HFF-Myc (cell line): ENCODE data around the gene CDH26.

Experiments
- DNase-seq: peaks from one replicate; pipeline ENCODE4 v3.0.0-alpha.2; 2011; ENCODE audit warnings: low read depth; ENCODE audit errors: extremely low read depth
- H3K4me3 ChIP-seq: replicated peaks from 2 replicates; pipeline ENCODE4 v1.5.1; 2011; ENCODE audit warnings: low read depth, mild to moderate bottlenecking, control low read depth, low read length
- TF ChIP-seq, protein P1 (sequence below): IDR thresholded peaks from 2 replicates; pipeline ENCODE4 v1.5.1; 2012; ENCODE audit warnings: mild to moderate bottlenecking, low read depth, low read length, control low read depth; ENCODE audit errors: missing control alignments

The CDH26 gene

DNA sequence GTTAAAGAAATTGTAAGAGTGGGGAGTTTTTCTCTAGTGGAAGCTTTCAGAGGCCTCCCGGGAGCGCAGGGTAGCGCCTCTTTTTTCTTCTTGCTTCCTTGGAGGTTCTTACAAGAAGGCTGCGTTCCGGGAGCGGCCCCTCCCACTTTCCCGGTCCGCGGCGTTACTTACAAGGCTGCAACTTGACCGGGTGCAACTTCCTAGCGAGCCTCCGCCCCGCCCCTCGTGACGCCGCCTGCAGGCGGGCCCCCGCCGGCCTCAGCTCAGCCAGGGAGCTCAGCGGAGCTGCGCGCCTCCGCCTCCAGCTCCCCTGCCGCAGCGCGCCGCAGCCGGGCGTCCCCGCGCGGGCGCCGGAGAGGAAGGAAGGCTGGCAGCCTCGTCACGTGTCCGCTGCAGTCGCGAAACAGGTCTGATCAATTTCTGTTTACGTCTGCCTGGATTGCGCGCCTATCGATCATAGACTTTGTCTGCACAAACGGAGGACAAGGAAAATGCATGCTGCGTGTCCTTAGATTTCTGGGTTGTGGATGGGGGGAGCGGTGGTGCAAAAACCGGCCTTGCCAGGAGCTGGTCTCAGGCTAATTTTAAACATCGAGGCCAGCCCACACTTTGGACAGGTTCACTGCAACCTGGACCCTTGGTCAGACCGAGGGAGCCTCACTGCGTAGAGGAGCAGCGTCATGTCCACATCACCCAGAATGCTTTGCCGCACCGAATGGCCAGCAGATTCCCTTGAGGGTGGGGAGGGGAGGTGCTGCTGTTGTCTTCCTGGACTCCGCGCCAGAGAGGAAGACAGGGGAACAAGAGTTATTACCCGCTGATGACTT lies 17.9 kb upstream of the CDH26 start, which contains the start of the genes FAM217B and PPP1R3D:
Gene FAM217B (plus strand): TSS at position 261 of the 827 bp plus-strand sequence. CDS start 3,555 bp downstream, outside the sequence.
Gene PPP1R3D (minus strand): TSS at position 177 of the 827 bp plus-strand sequence. CDS start 374 bp downstream, outside the sequence.
- peak within 1 kb of the TSS; percentile 82 for H3K4me3 ChIP-seq
- TF ChIP-seq, protein P1, sequence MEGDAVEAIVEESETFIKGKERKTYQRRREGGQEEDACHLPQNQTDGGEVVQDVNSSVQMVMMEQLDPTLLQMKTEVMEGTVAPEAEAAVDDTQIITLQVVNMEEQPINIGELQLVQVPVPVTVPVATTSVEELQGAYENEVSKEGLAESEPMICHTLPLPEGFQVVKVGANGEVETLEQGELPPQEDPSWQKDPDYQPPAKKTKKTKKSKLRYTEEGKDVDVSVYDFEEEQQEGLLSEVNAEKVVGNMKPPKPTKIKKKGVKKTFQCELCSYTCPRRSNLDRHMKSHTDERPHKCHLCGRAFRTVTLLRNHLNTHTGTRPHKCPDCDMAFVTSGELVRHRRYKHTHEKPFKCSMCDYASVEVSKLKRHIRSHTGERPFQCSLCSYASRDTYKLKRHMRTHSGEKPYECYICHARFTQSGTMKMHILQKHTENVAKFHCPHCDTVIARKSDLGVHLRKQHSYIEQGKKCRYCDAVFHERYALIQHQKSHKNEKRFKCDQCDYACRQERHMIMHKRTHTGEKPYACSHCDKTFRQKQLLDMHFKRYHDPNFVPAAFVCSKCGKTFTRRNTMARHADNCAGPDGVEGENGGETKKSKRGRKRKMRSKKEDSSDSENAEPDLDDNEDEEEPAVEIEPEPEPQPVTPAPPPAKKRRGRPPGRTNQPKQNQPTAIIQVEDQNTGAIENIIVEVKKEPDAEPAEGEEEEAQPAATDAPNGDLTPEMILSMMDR: no peak
- DNase-seq: peak; percentile 74

DNA sequence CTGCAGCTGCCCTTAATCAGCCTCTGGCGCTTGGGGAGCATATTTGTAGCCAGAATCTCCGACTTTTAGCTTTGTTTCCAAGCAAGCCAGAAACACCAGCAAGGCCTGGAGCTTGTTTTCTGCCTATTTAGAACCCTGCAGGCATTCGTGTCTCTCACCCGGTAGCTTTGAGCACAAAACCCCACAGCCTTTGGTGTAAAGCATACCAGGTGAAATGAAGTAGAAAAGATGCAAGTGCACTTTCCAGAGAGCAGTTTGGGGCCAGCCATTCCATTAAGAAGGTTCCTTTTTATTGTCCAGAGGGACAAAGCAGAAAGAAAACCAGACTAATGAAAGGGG lies 17.3 kb upstream of the CDH26 start:
- DNase-seq: no peak
- peak overlapping the region; percentile 82 for H3K4me3 ChIP-seq
- TF ChIP-seq, protein P1: no peak

DNA sequence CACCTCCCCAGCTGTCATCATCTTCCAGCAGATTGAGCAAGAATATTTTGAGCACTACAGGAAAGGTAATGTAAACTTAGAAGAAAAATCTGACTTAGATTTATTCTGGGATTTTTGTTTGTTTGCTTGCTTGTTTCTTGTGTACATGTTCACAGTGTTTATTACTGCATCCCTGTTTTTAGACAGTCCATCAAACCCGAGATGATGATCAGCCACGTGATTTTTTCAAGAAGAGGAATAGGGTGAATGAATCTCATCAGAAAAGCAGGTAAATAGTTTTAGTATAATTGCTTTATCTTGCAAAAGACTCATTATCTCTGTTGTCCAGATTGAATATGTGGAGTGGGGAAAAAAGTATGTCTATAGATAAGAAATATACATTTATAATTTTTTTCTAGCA lies 16.0 kb upstream of the CDH26 start:
- no peak overlapping the region for H3K4me3 ChIP-seq
- no peak for DNase-seq
- TF ChIP-seq, protein P1: no peak

DNA sequence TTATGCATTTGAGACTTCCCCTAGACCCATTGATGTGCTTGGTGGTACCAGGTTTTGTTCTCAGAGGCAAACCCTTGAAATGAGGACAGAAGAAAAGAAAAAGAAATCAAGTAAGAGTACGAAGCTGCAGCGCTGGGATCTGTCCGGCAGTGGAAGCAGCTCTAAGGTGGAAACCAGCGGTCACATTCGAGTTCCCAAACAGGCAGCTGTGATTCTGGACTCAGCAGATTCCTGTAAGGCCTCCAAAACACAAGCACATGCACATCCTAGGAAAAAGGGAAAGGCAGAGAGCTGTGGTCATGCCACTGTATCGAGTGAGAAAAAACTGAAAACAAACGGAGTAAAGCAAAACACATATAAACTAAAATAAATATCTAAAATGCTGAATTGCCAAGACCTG lies 13.5 kb upstream of the CDH26 start:
- DNase-seq: no peak
- TF ChIP-seq, protein P1: no peak
- no peak overlapping the region for H3K4me3 ChIP-seq

DNA sequence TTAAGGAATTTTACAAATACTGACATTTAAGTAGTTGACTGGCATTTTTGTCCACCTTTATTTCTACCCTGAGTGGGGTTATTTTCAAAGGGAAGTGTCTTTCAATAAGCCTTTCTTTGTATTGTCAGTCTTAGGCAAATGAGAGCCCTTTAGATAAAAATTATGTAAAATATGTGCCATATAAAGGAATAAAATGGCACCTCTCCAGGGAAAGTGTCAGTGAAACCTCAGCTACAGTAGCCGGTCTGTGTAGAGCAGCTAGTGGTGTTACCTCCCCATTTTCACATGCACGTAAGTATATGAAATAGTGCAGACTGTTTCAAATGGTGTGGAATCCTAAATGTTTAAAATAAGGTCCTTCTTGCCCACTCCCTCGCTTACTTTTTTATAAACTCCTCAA lies 13.0 kb upstream of the CDH26 start:
- no peak for DNase-seq
- TF ChIP-seq, protein P1: no peak
- H3K4me3 ChIP-seq: no peak overlapping the region

DNA sequence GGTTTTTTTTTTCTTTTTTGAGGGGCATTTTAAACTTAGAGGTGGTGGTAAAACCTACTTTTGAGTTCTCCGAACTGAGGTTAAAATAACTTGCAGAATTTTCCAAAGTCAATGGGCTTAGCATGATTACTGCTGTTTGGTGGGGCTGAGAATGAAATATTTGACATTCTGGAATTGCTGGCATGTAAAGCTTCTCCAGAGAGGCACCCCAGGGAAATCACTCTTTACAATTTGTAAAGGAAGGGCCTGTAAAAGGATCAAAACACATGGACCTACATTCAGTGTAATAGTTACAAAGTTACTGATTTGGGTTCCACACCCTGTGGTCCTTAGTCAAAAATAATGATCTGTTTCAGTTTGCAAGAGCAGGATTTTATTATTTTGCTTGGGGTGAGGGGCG lies 12.5 kb upstream of the CDH26 start:
- TF ChIP-seq, protein P1: no peak
- no peak for DNase-seq
- no peak overlapping the region for H3K4me3 ChIP-seq

DNA sequence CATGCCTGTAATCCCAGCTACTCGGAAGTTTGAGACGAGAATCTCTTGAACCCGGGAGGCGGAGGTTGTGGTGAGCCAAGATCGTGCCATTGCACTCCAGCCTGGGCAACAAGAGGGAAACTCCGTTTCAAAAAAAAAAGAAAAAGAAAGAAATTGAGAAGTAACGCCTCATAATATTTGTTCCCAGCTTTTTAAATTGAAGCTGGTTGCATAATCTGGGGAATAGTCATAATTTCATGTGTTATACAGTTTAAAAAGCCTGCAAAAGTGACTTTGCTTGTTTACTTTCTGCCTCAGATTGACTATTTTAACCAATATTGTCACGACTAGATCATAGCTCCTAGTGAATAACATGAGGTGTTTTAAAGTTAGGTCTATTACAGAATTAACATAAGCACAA lies 10.8 kb upstream of the CDH26 start:
- H3K4me3 ChIP-seq: no peak overlapping the region
- no peak for DNase-seq
- TF ChIP-seq, protein P1: no peak
